GM21786 (cell line): ENCODE results near the gene STBD1.
"Not testable (repeated sequence)": the region's sequence is repeated elsewhere in the genome, so short reads cannot be mapped to it uniquely, and the experiment has no call there.

ENCODE experiments used
- ATAC-seq: cut with Tn5 transposase; IDR thresholded peaks from one replicate; pipeline ENCODE4 v1.9.1; 2021; ENCODE audit not compliant: unreplicated experiment

The STBD1 gene

DNA sequence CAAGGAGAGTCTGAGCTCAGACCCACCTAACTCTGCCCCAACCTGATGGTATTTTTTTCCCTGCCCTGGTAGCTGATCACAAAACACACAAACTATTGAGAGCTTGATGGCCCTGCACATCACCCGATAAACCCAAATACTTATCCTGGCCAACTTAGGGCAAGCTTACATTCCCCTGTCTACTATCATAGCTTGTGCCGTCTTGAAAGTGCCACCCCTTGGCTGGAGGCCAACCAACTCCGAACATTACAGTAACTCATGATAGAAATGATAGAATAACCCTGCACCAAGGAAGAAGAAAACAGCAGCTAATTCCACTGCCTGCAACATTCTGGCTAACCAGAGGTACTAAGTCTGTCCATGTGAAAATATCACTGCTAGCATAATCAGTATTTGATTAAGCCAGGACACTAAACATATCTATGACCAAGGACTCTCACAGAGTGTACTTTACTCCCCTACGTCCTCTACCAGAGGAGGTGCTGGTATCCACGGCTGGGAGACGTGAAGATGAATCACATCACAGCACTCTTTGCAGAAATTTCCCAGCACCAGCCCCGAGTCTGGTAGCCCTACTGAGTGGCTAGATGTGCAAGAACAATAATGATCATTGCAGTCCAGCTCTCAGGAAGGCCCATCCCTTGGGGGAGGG is 8.9 kb downstream of the STBD1 start:
- no peak for ATAC-seq

DNA sequence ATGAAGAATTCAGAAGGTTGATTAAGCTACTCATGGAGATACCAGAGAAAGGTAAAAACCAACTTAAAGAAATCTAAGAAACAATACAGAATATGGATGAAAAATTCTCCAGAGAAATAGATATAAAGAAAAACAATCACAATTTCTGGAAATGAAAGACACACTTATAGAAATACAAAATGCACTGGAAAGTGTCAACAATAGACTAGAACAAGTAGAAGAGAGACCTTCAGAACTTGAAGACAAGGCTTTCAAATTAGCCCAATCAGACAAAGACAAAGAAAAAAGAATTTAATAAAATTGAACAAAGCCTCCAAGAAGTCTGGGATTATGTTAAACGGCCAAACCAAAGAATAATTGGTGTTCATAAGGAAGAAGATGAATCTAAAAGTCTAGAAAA is 9.6 kb downstream of the STBD1 start:
- ATAC-seq: no peak

DNA sequence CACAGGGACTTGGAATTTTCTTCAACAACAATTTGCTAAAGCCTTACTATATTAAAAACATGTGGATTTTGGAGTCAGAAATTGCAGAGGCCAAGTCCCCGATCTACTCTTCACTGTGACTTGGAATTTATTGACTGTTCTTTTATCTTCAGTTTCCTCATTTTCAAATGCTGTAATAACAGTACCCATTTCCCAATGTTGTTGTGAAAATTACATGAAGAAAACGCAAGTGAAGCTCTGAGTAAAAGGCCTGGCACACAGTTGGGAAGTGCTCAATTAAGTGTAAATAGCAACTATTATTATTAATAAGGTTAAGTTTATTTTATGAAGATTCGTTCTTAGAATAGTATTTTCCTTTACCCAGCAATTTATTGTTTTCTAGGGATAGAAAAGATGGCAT is 15.7 kb downstream of the STBD1 start:
- ATAC-seq: no peak

DNA sequence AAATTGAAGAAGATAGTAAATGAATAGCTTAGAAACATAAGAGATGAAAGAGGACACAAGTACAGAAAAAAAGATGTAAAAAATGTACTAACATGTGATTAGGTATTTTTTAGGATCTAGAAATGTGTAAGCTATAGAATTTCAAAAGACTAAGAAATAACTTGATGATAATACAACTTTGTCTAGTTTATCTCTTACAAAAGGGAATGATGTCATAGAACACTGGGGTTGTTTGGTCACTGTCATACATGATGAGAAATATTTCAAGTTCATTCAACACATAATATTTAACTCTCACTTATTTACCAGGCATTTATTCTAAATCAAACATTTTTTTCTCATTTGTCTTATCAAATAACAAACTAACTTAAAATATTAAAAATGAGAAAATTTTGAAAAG is 18.5 kb downstream of the STBD1 start:
- no peak for ATAC-seq

DNA sequence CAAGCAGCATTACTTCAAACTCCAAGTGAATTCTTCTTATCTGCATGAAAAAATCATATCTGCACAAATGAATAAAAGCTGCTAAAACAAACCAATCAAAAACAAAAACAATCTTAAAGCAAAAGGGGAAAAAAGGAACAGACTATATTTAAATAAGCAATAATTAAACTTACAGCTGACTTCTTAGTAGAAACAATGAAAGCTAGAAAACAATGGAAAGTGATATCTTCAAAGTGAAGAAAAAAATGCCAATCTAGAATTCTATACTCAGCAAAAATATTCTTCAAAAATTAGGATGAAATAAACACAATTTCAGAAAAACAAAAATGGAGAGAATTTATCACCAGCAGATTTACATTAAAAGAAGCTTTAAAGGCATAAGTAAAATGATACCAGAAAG is 20.0 kb downstream of the STBD1 start:
- ATAC-seq: no peak

DNA sequence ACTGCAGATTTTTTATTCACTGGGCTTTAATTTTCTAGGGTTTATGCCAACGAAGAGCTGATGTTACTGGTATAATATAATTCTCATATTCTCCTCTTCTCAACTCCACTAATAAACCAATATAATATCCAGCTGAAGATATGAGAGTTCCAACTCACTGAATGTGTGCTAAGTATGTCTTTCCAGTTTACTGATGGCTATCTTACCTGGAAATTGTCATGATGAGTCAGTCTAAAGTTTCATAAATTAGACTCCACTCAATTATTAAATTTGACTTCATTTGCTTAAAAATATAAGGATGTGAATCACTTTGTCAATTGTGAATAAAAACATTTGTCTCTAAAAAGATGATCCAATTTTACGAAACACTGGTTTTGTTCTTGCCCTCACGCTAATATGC is 28.4 kb downstream of the STBD1 start:
- no peak for ATAC-seq

DNA sequence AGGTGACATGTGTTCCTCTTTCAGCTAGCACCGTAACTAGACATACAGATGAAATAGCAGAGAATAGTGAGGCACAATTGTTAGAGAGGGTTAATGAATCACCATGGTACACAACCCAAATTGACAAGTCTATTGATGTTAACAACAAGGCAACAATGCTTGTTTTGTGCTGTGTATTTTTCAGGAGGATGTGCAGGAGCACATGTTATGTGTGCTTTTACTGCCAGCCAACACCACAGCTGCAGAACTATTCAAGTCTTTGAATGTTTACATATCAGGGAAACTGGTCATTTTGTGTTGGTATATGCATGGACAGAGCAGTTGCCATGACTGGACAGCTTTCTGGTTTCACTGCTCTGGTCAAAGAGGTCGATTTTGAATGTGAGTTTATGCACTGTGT is 32.8 kb downstream of the STBD1 start:
- no peak for ATAC-seq

DNA sequence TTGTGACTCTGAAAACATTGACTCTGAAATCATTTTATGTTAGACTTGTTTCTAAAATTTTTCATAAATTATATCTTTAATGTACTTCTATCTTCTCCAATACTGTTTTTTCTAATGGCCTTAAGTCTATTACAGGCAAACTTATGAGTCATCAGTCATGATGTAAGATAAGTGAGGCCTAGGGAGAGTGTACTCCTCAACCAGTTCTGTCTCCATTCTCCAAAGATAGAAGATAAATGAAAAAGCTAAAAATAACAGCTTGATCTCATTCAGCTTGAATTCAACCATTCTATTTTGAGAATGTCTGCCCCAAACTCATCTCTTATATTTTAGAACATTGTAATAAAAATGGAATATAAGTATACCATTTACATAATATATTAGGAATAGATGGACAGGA is 34.5 kb downstream of the STBD1 start:
- no peak for ATAC-seq

DNA sequence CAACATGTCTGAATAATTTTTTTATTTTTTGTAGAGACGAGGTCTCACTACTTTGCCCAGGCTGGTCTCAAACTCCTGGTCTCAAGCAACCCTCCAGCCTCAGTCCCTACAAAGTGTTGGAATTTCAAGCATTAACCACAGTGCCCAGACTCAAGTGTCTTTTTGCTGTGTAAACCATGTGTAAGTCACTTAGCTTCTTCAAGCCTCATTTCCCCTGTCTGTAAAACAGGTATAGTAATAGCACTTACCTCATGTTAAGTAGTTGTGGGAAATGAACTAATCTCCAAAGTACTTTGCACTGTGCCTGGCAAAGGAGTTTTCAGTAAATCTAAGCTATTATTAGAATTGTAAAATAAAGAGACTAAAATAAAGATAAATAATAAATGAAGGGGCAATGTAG is 35.7 kb downstream of the STBD1 start:
- no peak for ATAC-seq

DNA sequence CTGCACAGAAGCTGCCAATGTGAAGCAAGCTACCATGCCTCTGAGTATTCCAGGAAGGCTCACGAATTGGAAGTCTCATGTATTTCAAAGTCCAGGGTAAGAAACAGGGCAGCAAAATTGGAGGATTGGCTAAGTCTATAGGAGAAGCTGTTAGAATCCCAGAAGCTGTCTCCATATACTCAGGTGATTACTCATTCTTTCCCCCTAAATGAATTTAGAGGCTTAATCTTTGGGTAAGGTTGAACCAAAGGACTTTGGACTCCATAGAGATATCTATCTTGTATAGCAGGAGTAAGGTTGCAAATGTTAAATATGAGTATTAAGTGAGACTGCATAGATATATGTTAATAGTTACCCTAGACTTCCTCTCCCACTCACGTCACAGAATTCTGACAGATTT is 36.3 kb downstream of the STBD1 start:
- ATAC-seq: no peak

DNA sequence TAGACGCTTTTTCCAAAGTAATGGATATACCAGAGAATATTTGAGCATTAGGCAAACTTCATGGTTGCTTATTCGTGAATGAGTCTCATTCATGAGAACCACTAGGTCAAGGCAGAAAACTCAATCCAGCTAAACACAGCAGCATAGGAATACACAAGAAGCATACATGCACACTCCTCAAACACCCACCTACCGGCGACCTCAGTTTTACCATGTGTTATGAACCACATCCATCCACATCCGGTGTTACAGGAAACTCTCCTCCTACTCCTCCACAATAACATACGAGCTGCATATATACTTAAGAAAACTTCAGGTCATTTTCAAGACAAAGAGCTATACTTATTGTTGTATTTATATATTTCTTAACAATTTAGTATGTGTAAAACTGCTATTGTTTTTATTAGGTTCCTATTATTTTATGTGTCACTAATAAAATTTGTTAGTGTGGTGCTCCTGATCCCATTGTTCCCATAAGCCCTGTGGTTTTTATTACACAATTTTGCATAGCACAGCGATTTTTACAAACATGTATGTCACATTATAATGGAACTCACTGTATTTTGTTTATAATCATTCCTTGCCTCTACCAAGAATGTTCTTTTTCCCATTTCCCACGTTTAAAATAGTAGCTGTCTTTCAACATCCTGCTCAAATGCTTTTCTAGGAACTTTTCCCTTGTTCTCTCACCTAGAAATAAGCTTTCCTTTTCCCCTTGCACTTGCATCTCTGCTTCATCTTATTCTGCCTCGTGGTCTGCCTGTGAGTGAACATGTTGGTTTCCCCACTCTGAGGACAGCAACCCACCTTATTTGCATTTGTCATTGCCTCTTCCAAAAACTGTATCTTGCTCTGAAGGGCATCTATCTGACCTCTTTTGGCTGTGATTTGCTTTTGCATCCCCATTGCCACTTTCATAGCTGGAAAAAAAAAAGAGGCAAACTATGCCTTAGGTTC is 48.3 kb downstream of the STBD1 start:
- no peak for ATAC-seq

DNA sequence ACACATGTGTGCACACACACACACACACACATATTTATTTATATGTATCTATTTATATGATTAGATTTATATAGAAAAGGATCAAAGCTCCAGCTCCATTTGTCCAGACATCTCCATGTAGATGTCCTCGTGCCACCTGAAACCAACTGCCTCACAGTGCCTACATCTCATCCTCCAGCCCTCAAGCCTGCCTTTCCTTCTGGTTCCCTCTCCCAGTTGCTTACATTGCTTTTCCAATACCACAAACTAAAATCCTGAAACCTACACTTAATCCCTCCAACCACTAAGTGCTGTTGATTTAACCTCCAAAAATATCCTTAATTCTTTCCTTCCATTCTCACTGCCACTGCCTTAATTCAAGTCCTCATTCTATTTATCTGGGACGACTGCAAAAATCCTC is 51.4 kb downstream of the STBD1 start:
- no peak for ATAC-seq

DNA sequence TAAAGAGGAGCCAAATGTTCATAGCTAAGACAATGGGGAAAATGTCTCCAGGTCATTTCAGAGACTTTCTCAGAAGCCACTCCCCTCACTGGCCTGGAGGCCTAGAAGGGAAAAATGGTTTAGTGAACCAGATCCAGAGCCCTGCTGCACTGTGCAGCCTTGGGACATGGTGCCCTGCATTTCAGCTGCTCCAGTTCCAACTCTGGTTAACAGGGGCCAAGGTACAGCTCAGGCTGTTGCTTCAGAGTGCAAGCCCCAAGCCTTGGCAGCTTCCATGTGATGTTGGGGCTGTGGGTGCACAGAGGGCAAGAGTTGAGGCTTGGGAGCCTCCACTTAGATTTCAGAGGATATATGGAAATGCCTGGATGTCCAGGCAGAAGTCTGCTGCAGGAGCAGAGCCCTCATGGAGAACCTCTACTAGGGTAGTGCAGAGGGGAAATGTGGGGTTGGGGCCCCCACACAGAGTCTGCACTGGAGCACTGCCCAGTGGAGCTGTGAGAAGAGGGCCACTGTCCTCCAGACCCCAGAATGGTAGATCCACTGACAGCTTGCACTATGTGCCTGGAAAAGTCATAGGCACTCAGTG is 53.4 kb downstream of the STBD1 start:
- not testable (repeated sequence) for ATAC-seq
